HCT116 (cell line): Measurements from ENCODE around the gene LXN. TPM values are rescaled to one million over a fixed set of nuclear protein-coding genes. Genes with fewer than 3 reads are reported as not detected.

Source experiments
- ATAC-seq: fragments of 200-7000 bp; cut with Tn5 transposase; 2 replicates; pipeline ENCODE4 v1.9.1; 2020; ENCODE audit warnings: mild to moderate bottlenecking, moderate library complexity
- BruUV-seq: library from RNA; stranded (reverse); fragments of 400-500 nt; replicated peaks from 2 replicates; lab custom pipeline; 2021; lab: Mats Ljungman, UMichigan
- CTCF ChIA-PET: fragments of 300-600 bp; sonication (Branson Sonifier 250); formaldehyde crosslinking; loops from one replicate; lab custom pipeline; 2021; ENCODE audit warnings: antibody characterized with exemption; lab: Charles Lee
- POLR2A ChIA-PET: fragments of 300-600, 350-600 bp; sonication (Branson Sonifier 250); formaldehyde crosslinking; loops from one replicate; lab custom pipeline; 2021; ENCODE audit warnings: antibody characterized with exemption; lab: Charles Lee
- RAD21 ChIA-PET, 2 experiments: fragments of 300-600 bp; sonication (Branson Sonifier 250); formaldehyde crosslinking; loops; one replicate each; lab custom pipeline; 2023; ENCODE audit warnings: low total read pairs in 2 of 2; ENCODE audit not compliant: uncharacterized antibody in 2 of 2, unreplicated experiment in 2 of 2, low non-redundant PET in 1 of 2; lab: Charles Lee
- DNase-seq: peaks from one replicate; pipeline ENCODE4 v3.0.0-alpha.2; 2010; ENCODE audit warnings: low read depth, low spot score
- H2AFZ ChIP-seq: fragments of 200-600 bp; shearing (Covaris generic), sonication (generic); 2 replicates; pipeline ENCODE4 v1.6.1; 2017; ENCODE audit warnings: low read depth, mixed run types, mixed read lengths, antibody characterized with exemption, low read length; ENCODE audit not compliant: poor library complexity, severe bottlenecking
- H3K27ac ChIP-seq: 2 replicates; pipeline ENCODE4 v1.5.1; 2012; ENCODE audit warnings: low read depth, low read length
- H3K27me3 ChIP-seq: fragments of 200-600 bp; sonication (generic); 2 replicates; pipeline ENCODE4 v1.6.1; 2016; ENCODE audit warnings: mixed run types, low read length, mixed read lengths; ENCODE audit not compliant: insufficient read depth
- H3K36me3 ChIP-seq, 2 experiments: fragments of 200-500 bp in 1 of 2; fragments of 200-600 bp in 1 of 2; sonication (Bioruptor generic) in 1 of 2; sonication (generic) in 1 of 2; 2 replicates each; pipeline versions ENCODE4 v1.5.1 to v1.6.1; 2014 to 2016; ENCODE audit warnings: low read length in 2 of 2, inconsistent platforms in 1 of 2, mixed read lengths in 1 of 2, mixed run types in 1 of 2; ENCODE audit not compliant: insufficient read depth in 2 of 2, control insufficient read depth in 1 of 2
- H3K4me1 ChIP-seq, 2 experiments: fragments of 200-600 bp in 1 of 2; sonication (generic) in 1 of 2; 2 replicates each; pipeline versions ENCODE4 v1.5.1 to v1.6.1; 2012 to 2017; ENCODE audit warnings: low read length in 2 of 2, inconsistent platforms in 1 of 2, mild to moderate bottlenecking in 1 of 2, mixed read lengths in 1 of 2, mixed run types in 1 of 2, moderate library complexity in 1 of 2; ENCODE audit not compliant: insufficient read depth in 2 of 2, control insufficient read depth in 1 of 2
- H3K4me2 ChIP-seq: fragments of 200-600 bp; sonication (generic); 2 replicates; pipeline ENCODE4 v1.6.1; 2017; ENCODE audit warnings: mixed run types, low read length, mixed read lengths
- H3K4me3 ChIP-seq, 2 experiments: fragments of 200-600 bp in 1 of 2; sonication (generic) in 1 of 2; replicated peaks in 1 of 2; 2 replicates each; pipeline ENCODE4 v1.5.1; 2011 to 2016; ENCODE audit warnings: low read length in 2 of 2, control low read depth in 1 of 2, low read depth in 1 of 2, mild to moderate bottlenecking in 1 of 2, mixed read lengths in 1 of 2, mixed run types in 1 of 2
- H3K79me2 ChIP-seq: fragments of 200-600 bp; sonication (generic); 2 replicates; pipeline ENCODE4 v1.6.1; 2017; ENCODE audit warnings: mild to moderate bottlenecking, mixed run types, low read length, moderate library complexity, mixed read lengths; ENCODE audit not compliant: insufficient read depth
- H3K9ac ChIP-seq: fragments of 200-600 bp; sonication (generic); 2 replicates; pipeline ENCODE4 v1.6.1; 2016; ENCODE audit warnings: low read length, mixed read lengths
- H3K9me2 ChIP-seq: fragments of 200-600 bp; sonication (generic), shearing (Covaris generic); 2 replicates; pipeline ENCODE4 v1.6.1; 2017; ENCODE audit warnings: mixed run types, mild to moderate bottlenecking, moderate library complexity; ENCODE audit not compliant: insufficient read depth
- H3K9me3 ChIP-seq, 2 experiments: fragments of 200-500 bp in 1 of 2; fragments of 200-600 bp in 1 of 2; sonication (Bioruptor generic) in 1 of 2; sonication (generic) in 1 of 2; 2 replicates each; pipeline ENCODE4 v1.6.1; 2014 to 2017; ENCODE audit warnings: low read length in 2 of 2, mixed read lengths in 2 of 2, inconsistent platforms in 1 of 2, low read depth in 1 of 2, mild to moderate bottlenecking in 1 of 2, mixed run types in 1 of 2, moderate library complexity in 1 of 2; ENCODE audit not compliant: control insufficient read depth in 1 of 2, insufficient read depth in 1 of 2
- H4K20me1 ChIP-seq: fragments of 200-600 bp; sonication (generic), shearing (Covaris generic); 2 replicates; pipeline ENCODE4 v1.6.1; 2017; ENCODE audit warnings: mixed run types, mild to moderate bottlenecking, moderate library complexity; ENCODE audit not compliant: insufficient read depth
- RAD21 ChIP-seq: IDR thresholded peaks from 2 replicates; pipeline ENCODE4 v1.6.1; 2012; ENCODE audit warnings: low read depth, mild to moderate bottlenecking
- ZNF274 ChIP-seq: fragments of 200-500 bp; sonication (Bioruptor generic); IDR thresholded peaks from 2 replicates; pipeline ENCODE4 v1.6.1; 2014; ENCODE audit warnings: mild to moderate bottlenecking, low read depth, low read length, inconsistent platforms
- intact Hi-C: fragments of 100-400 bp; cut with micrococcal nuclease; formaldehyde crosslinking; loops from 2 replicates; pipeline ENCODE4 v1.10.0; 2022
- total RNA-seq: library from RNA; stranded (reverse); gene quantifications from one replicate; pipeline ENCODE4 v1.2.1, GENCODE V29; 2021; ENCODE audit not compliant: unreplicated experiment
- TF ChIP-seq, protein P1 (sequence below), 3 experiments: fragments of 200-600 bp in 1 of 3; sonication (generic) in 1 of 3; IDR thresholded peaks in 2 of 3; conservative IDR thresholded peaks in 1 of 3; 2 replicates each; pipeline ENCODE4 v1.5.1; 2012 to 2017; ENCODE audit warnings: low read depth in 2 of 3, low read length in 2 of 3, antibody characterized with exemption in 1 of 3, borderline replicate concordance in 1 of 3, control low read depth in 1 of 3, mild to moderate bottlenecking in 1 of 3, mixed read lengths in 1 of 3, mixed run types in 1 of 3, moderate library complexity in 1 of 3; ENCODE audit not compliant: insufficient read depth in 1 of 3

The LXN gene
- total RNA-seq, 1 experiment from 2014 or later = not detected

DNA sequence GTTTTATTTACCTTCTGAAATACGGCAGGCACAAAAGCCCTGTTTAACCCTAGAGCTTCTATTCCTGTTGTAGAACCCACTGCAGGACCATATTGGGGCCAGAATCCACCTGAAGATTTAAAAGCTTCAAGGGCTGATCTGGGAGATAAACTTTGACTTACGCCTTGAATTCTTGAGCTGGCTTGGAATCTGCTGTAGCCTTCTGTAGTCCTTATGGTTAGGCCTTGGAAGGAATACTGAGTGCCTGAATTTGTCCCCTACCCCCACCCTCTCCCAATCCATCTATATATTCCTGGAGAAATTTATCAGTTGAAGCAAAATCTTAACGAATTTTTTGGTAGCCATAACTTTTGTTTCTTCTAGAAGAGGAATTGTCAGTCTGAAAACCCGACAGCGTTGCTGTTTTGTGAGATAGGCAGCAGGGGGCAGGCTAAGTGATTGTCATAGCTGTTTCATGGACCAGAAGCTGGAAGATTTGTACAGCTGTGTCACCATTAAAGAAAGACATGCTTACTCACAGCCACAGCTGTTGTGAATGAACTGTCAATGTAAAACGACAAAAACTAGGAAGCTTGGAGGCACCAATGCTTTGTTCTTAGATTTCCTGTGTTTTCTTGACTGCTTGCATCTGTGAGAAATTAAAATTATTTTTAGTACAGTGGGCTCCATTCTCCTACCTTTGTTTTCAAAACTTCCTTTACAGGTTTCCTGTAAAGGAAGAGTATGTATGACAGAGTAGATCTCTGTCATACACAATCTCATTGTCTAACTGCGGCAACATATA lies 12.8 kb downstream of the LXN start:
- DNase-seq (peak; percentile 33), ATAC-seq (peak; percentile 83)
- RAD21 ChIA-PET = interaction anchor here (1.3 to 1.6 kb wide), 4 partner anchors 68 to 132 kb away, joined by 3 to 6 read pairs (median 4); no protein-coding TSS in a partner anchor
- no peak overlapping the region for H2AFZ ChIP-seq
- H3K79me2 ChIP-seq = peaks cover 16% of the 10 kb centered on the region
- H3K27ac ChIP-seq = no peak overlapping the region
- no peak overlapping the region for H3K4me3 ChIP-seq
- no peaks in the 10 kb centered on the region for H3K4me1 ChIP-seq
- no peak overlapping the region for H3K4me2 ChIP-seq
- no peaks in the 10 kb centered on the region for H4K20me1 ChIP-seq
- intact Hi-C loops = loop anchor here (1.0 kb wide), 1 partner anchor 130 kb away; no protein-coding TSS in a partner anchor
- POLR2A ChIA-PET = interaction anchor here (1.0 kb wide), 1 partner anchor 15 kb away, joined by 3 read pairs; the partner anchor contains the start of gene GFM1
- CTCF ChIA-PET = interaction anchor here (0.9 to 2.5 kb wide), 10 partner anchors 11 to 1127 kb away, joined by 3 to 38 read pairs (median 6); partner anchors contain the start of gene GFM1
- H3K36me3 ChIP-seq = peaks cover 29 to 34% of the 10 kb centered on the region in 2 experiments; a peak in 3 of 4 replicates
- H3K27me3 ChIP-seq = no peaks in the 10 kb centered on the region
- no peak overlapping the region for H3K9ac ChIP-seq
- no TSS peak for BruUV-seq
- H3K9me2 ChIP-seq = no peaks in the 10 kb centered on the region
- no peaks in the 10 kb centered on the region for H3K9me3 ChIP-seq
- TF ChIP-seq ZNF274 = no peak
- peak; percentile 48 for TF ChIP-seq RAD21
- TF ChIP-seq, protein P1, sequence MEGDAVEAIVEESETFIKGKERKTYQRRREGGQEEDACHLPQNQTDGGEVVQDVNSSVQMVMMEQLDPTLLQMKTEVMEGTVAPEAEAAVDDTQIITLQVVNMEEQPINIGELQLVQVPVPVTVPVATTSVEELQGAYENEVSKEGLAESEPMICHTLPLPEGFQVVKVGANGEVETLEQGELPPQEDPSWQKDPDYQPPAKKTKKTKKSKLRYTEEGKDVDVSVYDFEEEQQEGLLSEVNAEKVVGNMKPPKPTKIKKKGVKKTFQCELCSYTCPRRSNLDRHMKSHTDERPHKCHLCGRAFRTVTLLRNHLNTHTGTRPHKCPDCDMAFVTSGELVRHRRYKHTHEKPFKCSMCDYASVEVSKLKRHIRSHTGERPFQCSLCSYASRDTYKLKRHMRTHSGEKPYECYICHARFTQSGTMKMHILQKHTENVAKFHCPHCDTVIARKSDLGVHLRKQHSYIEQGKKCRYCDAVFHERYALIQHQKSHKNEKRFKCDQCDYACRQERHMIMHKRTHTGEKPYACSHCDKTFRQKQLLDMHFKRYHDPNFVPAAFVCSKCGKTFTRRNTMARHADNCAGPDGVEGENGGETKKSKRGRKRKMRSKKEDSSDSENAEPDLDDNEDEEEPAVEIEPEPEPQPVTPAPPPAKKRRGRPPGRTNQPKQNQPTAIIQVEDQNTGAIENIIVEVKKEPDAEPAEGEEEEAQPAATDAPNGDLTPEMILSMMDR (IDR thresholded peaks at IDR 0.05 in 2 of 3, conservative IDR thresholded peaks at IDR 0.05 in 1 of 3; ENCODE audit: borderline replicate concordance in 1 of 3, insufficient read depth in 1 of 3, low read depth in 2 of 3, low read length in 2 of 3) = peak; percentile 46 to 73 (median 71); a peak in 5 of 6 replicates
